Heart left ventricle (tissue), 13 donors: ENCODE results near the gene ABI1.

Source experiments
- CTCF ChIP-seq, 12 donors: fragments of 200-600 bp; sonication (generic) in 4 of 12; IDR thresholded peaks; one replicate each; pipeline versions ENCODE4 v1.5.0 to v1.8.0; 2018 to 2022; ENCODE audit warnings: antibody characterized with exemption in 12 of 12, mild to moderate bottlenecking in 5 of 12
- POLR2A ChIP-seq, 2 donors: fragments of 450-650 bp; IDR thresholded peaks; one replicate each; pipeline ENCODE4 v1.6.1; 2017; ENCODE audit warnings: antibody characterized with exemption in 2 of 2, mild to moderate bottlenecking in 2 of 2, moderate library complexity in 2 of 2
- donor health status: ischemic (EF 13 %, LVEDD 7.1; RV severe dilation, severe dysfunction).
- donor health status: DM: no; HTN: yes; CAD: no.
- donor health status: DM: no; HTN: no; CAD: no.
- donor health status: ischemic (EF 25% LVEDD 6.9; RV normal size, moderate dysfunction).
- donor health status: ischemic (EF 25% LVEDD 5.7; RV mildly dilated, moderate dysfunction).
- donor health status: ischemic (EF 35%, LVEDD 5.7; RV mildly dilated, moderate dysfunction).
- donor health status: nonischemic (EF 11% LVEDD 7.7; RV severe dilation, severe dysfunction).
- donor health status: DM: yes; HTN: yes; CAD: no.
- donor health status: PGD.
- donor health status: ischemic (EF 29% LVEDD 5.4; RV normal size, mild dysfunction).
- donor health status: nonischemic (EF 23%, LVEDD 6.1; RV moderate dilation, normal function).

- TF ChIP-seq CTCF (IDR thresholded peaks at IDR 0.05) (no peak), POLR2A (IDR thresholded peaks at IDR 0.05) (no peak)
Measured at GRCh38 chr10:26805567-26806245, 55.1 kb downstream of the ABI1 start.
